HUES48 (cell line): ENCODE data around the gene RFTN1.

Experiments
- H3K27ac ChIP-seq: one replicate; pipeline ENCODE4 v1.7.0; 2013; ENCODE audit warnings: low read depth, low read length, inconsistent platforms
- H3K27me3 ChIP-seq: 2 replicates; pipeline ENCODE4 v1.6.1; 2013; ENCODE audit warnings: mild to moderate bottlenecking, low read length; ENCODE audit not compliant: control insufficient read depth, insufficient read depth
- H3K36me3 ChIP-seq: 2 replicates; pipeline ENCODE4 v1.6.1; 2013; ENCODE audit warnings: low read length; ENCODE audit not compliant: control insufficient read depth, insufficient read depth
- H3K4me1 ChIP-seq: 2 replicates; pipeline ENCODE4 v1.6.1; 2013; ENCODE audit warnings: mild to moderate bottlenecking, low read length; ENCODE audit not compliant: control insufficient read depth, insufficient read depth
- H3K4me3 ChIP-seq: 2 replicates; pipeline ENCODE4 v1.5.1; 2013; ENCODE audit warnings: mild to moderate bottlenecking, low read depth, low read length
- H3K9ac ChIP-seq: 2 replicates; pipeline ENCODE4 v1.6.1; 2013; ENCODE audit warnings: mild to moderate bottlenecking, low read depth, low read length, moderate library complexity
- H3K9me3 ChIP-seq: 2 replicates; pipeline ENCODE4 v1.6.1; 2013; ENCODE audit warnings: low read length; ENCODE audit not compliant: control insufficient read depth, insufficient read depth

Gene RFTN1

DNA sequence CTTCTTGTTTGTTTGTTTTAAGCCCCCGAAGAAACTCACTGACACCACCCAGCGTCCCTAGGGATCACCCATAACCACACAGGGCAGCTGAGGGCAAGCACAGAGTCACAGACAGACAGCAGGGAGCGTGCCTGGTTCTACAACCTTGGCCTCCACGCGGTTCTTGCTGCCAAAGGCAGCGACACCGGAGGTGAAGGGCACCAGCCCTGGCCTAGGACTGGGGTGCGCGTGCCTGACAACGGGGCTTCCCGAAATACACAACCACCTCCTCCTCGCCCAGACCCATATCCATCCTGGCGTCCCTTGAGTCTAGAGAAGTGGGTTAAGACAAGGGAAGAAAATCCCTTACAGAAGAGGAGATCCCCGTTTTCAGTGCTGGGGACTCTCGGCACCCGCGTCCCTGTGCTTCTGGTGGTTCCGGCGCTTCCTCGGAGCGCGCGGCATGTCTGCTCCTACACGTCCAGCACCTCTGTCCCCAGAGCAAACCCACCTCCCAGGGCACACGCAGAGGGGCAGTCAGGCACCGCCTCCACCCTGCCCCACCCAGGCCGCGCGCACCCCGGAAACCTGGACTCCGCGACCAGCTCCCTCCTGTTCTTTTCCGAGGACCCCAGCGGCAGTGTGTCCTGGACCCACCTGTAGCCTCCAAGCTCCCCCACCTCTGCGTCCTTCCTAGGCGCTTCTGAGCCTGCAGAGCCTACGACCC is 911 bp downstream of the RFTN1 start:
- H3K9me3 ChIP-seq, result no peaks in the 10 kb centered on the region
- no peak overlapping the region for H3K9ac ChIP-seq
- H3K4me3 ChIP-seq, result peak overlapping the region; percentile 71
- H3K4me1 ChIP-seq, result peaks cover 22% of the 10 kb centered on the region
- H3K36me3 ChIP-seq, result no peaks in the 10 kb centered on the region
- H3K27ac ChIP-seq, result no peak overlapping the region
- peaks cover 49% of the 10 kb centered on the region for H3K27me3 ChIP-seq

DNA sequence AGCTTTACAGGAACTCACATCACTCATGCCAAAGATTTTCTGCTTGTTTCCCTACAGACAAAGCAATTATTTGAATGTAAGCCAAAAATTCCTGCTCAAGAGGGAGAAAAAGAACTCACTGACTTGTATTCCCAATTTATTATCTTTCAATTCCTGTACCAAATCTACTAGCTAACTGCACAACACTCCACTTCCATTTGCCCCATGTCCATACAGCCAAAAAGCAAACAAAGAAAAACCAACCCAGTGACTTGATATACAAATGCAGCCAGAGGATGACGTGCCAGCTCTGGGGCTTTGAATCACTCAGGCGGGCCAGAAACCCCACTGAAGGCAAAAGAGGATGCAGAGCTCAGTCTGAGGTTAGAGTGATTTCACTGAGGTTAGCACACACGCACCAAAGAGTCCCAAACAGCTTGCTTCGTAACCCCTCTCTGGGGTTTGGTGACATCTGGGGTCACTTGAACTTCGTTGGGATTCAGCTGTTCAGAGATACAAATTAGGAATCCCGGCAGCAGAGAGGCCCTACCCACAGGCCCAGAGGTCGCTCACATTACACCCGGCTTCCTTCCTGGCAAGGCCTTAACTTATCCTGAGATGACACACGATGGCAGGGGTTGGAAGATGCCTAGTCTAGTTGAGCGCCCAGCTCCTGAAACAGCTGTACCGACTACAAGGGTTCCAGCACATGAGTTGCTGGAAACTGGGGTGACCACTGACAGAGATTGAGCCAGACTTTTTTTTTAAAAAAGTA is 1.6 kb downstream of the RFTN1 start:
- H3K9ac ChIP-seq, result no peak overlapping the region; the same call in 1 of the 2 replicates
- H3K9me3 ChIP-seq, result no peaks in the 10 kb centered on the region
- peaks cover 49% of the 10 kb centered on the region for H3K27me3 ChIP-seq
- H3K4me3 ChIP-seq, result peak overlapping the region; percentile 71
- H3K4me1 ChIP-seq, result peaks cover 19% of the 10 kb centered on the region
- H3K36me3 ChIP-seq, result no peaks in the 10 kb centered on the region
- no peak overlapping the region for H3K27ac ChIP-seq

DNA sequence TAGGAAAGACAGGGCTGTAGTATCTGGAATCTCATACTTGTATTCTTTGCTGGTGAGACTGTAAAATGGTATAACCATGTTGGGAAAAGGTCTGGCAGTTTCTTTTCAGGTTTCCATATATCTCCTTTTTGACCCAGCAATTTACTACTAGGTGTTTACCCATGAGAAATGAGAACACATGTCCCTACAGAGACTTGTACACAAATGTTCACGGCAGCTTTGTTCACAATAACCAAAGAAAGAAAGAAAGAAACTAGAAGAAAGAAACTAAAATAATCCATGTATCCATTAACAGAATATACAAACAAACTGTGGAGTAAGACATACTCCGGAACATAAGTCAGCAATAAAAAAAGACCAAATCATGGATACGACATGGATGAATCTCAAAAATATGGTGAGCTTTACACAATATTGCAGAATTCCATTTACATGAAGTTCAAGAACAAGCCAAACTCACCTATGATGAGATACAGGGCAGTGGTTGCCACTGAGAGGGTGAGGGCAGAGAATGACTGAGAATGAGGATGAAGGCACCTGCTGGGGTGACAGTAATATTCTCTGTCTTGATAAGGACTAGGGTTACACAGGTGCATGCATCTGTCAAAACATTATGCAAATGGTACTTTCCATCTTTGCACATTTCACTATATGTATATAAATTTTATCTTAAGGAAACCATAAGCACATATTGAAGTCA is 2.7 kb downstream of the RFTN1 start:
- Histone ChIP-seq H3K9me3 (no peaks in the 10 kb centered on the region), H3K27ac (no peak overlapping the region), H3K9ac (no peak overlapping the region), H3K4me1 (peaks cover 15% of the 10 kb centered on the region), H3K36me3 (no peaks in the 10 kb centered on the region), H3K4me3 (no peak overlapping the region), H3K27me3 (peaks cover 49% of the 10 kb centered on the region)

DNA sequence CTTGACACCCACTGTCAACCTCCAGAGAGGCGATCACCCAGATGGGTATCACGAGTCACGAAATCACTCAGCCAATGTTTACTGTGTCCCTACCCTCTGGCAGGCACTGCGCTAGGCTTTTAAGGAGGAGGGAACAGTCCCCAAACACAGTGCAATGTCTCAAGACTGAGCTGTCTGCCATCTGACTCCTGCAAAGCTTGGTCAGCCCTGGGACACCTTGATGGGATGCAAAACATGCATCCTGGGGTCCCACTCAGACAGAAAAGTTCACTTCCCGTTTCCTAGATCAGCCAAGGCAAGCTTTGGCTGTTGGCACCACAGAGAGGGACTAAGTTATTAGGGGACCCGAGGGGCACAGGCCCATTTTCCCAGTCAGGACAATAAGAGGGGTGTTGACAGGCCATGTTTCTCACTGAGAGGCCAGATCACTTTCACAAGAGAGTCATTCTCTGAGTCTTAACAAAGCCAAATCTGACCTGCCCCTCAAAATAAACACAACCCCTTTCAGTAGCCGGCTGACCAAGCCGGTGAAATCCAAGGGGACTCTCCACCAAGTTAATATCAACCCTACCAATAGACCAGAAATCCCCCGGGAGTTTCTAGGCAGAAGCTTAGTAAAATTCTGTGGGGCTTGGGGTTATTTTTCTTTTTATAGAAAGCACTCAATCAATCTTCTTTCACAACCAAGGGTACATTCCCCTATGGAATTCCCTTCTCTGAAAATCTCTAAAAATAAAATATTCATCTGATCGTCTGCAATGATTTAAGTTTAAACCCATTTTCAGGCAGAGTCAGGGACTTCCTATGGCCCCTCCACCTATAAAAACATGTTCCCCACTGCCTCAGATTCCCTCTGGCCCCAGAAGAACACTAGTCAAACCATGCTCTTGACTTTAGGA is 3.5 kb downstream of the RFTN1 start:
- H3K4me3 ChIP-seq, result no peak overlapping the region
- H3K4me1 ChIP-seq, result peaks cover 15% of the 10 kb centered on the region
- no peak overlapping the region for H3K9ac ChIP-seq

DNA sequence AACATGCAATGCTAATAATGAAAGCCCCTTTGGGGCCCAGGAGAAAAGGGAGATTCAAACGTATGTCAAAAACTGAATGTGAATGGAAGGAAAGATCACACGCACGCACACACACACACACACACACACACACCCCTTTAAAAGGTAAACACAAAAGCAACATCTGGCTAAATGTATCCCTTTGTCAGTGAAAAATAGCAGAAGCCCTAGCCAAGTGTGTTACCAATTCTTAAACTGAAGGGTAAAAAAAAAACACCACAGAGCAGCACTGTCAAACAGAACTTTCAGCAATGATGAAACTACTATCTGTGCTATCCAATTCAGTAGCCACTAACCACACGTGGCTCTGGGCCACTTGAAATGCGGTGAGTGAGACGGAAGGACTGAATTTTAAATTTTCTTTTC is 4.9 kb downstream of the RFTN1 start:
- H3K9ac ChIP-seq, result no peak overlapping the region
- H3K4me3 ChIP-seq, result no peak overlapping the region
- peaks cover 15% of the 10 kb centered on the region for H3K4me1 ChIP-seq
- no peaks in the 10 kb centered on the region for H3K9me3 ChIP-seq
- H3K36me3 ChIP-seq, result no peaks in the 10 kb centered on the region
- no peak overlapping the region for H3K27ac ChIP-seq
- H3K27me3 ChIP-seq, result peaks cover 31% of the 10 kb centered on the region

More for the DNA sequence above, 3.5 kb downstream of the RFTN1 start:
- no peak overlapping the region for H3K27ac ChIP-seq
- H3K9me3 ChIP-seq, result no peaks in the 10 kb centered on the region
- peaks cover 44% of the 10 kb centered on the region for H3K27me3 ChIP-seq
- H3K36me3 ChIP-seq, result no peaks in the 10 kb centered on the region

DNA sequence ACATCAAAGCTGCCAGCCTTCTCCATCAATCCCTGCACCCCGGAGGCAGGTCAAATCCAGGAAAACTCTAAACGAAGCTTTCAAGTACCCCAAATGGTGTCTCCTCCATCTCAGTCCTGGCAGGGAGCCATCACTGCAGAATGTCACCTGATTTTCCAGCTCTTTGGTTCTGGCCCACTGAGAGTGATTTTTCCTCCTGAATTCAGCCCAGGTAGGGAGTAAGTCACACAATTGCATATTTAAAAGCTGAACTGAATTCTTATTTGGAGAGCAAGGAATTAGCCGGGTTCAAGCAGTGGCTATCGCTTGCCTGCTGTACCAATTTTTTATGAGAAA is 5.3 kb downstream of the RFTN1 start:
- H3K27ac ChIP-seq, result no peak overlapping the region
- peaks cover 27% of the 10 kb centered on the region for H3K27me3 ChIP-seq
- peaks cover 15% of the 10 kb centered on the region for H3K4me1 ChIP-seq
- no peaks in the 10 kb centered on the region for H3K36me3 ChIP-seq
- no peaks in the 10 kb centered on the region for H3K9me3 ChIP-seq
- no peak overlapping the region for H3K9ac ChIP-seq
- H3K4me3 ChIP-seq, result no peak overlapping the region

DNA sequence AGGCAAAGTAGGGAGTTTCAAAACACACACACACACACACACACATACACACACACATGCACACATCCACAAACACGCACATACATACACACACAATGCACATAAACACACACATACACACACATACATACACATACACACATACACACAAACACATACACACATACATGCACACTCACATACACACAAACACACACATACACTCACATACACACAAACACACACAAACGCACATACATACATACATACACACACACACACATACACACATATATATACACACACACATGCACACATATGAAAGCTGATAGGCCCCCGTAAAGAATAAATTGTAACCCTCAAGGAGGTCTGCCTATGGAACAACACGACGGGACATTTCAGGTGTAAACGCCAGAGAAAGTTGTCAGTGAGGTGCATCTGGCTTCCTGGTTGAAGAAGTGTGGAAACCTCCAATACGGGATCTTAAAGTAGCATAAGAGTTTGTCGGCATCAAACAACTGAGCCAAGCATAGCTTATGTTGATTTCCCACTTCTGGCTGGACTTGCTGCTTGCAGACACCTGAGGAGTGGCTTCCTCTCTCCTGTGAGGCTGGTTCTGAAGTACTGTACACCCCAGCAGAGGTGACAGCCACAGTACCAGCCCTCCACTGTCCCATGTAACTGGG is 5.8 kb downstream of the RFTN1 start:
- Histone ChIP-seq H3K36me3 (no peaks in the 10 kb centered on the region), H3K4me3 (no peak overlapping the region), H3K27ac (no peak overlapping the region), H3K27me3 (peaks cover 22% of the 10 kb centered on the region), H3K4me1 (peaks cover 15% of the 10 kb centered on the region), H3K9me3 (no peaks in the 10 kb centered on the region), H3K9ac (no peak overlapping the region)

DNA sequence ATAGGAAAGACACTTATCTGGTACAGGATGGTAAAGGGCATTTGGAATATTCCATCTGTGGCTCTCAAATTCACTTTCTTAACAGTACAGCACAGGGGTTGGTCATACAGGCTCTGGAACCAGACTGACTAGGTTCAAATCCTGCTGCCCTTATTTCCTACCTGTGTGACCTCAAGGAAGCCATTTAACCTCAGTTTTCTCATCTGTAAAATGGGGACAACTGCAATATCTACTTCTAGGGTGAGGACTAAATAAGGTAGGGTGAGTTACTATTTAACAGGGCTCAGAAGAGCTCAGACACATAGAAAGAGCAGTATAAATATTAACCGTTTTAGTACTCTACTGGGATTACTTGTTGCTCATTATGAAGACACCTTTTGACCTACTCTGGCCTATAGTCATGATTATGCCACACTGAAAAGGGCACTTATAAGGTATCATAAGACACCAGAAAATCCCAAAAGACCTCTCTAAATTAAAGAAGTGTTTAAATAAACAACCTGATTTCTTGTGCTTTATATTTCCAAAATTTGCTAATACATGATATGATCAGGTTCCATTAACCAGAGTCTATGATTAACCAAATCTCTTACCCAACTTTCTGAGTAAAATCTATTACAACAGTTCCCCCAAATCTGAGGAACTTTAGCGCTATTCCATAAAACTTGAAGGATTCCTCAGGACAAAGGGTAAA is 6.5 kb downstream of the RFTN1 start:
- Histone ChIP-seq H3K9ac (no peak overlapping the region), H3K4me3 (no peak overlapping the region), H3K4me1 (peaks cover 8% of the 10 kb centered on the region), H3K27ac (no peak overlapping the region), H3K9me3 (no peaks in the 10 kb centered on the region), H3K36me3 (no peaks in the 10 kb centered on the region), H3K27me3 (peaks cover 15% of the 10 kb centered on the region)

DNA sequence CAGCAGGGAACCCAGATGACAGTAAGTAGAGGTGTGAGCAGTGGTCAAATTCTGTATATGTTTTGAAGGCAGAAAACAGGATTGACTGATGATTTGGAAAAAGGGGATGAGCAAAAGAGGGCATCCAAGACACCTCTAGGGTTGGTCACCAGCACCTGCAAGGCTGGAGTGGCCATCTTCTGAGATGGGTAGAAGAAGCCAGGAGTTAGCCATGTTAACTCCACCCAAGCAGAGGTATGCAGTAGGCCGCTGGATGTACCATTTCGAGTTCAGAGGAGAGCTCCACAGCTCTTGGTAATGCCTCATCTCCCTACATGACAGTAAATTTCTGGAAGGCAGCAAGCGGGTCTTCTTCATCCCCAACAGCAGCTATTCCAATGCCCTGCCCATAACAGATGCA is 7.0 kb downstream of the RFTN1 start:
- peaks cover 4% of the 10 kb centered on the region; the same call in 1 of the 2 replicates for H3K4me1 ChIP-seq
- H3K36me3 ChIP-seq, result no peaks in the 10 kb centered on the region
- H3K27me3 ChIP-seq, result peaks cover 9% of the 10 kb centered on the region
- no peak overlapping the region for H3K4me3 ChIP-seq
- no peak overlapping the region for H3K9ac ChIP-seq
- no peaks in the 10 kb centered on the region for H3K9me3 ChIP-seq
- no peak overlapping the region for H3K27ac ChIP-seq

DNA sequence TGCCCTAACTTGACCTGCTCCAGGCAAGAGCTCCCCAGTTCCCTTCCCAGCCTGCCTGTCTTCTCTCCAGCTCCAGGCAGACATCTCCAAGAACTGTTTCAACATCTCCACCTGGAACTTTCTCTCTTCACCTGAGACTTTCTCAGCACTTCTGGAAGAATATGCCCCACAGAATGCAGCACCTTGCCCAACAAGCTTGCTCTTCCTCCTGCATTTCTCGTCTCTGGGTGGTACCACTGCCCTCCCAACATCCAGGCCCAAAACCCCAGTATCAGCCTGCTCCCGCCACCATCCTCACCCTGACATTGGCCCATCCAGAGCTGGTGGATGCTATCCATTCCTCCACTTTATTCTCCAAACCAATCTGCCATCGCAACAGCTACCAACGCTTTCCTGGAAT is 8.8 kb downstream of the RFTN1 start:
- Histone ChIP-seq H3K4me3 (no peak overlapping the region), H3K9ac (no peak overlapping the region), H3K36me3 (no peaks in the 10 kb centered on the region), H3K4me1 (peaks cover 4% of the 10 kb centered on the region; the same call in 1 of the 2 replicates), H3K9me3 (no peaks in the 10 kb centered on the region), H3K27ac (no peak overlapping the region), H3K27me3 (no peaks in the 10 kb centered on the region)
